Activated CD4-positive, alpha-beta T cell treated with anti-CD3 and anti-CD28 coated beads, Interleukin-2, amount 50 U/mL, for 48 hours (primary cell): Measurements from ENCODE around the gene RAD51B.

Experiments
- DNase-seq, 2 experiments: peaks; one replicate each; pipeline ENCODE4 v3.0.0-alpha.2; 2020

Gene RAD51B

DNA sequence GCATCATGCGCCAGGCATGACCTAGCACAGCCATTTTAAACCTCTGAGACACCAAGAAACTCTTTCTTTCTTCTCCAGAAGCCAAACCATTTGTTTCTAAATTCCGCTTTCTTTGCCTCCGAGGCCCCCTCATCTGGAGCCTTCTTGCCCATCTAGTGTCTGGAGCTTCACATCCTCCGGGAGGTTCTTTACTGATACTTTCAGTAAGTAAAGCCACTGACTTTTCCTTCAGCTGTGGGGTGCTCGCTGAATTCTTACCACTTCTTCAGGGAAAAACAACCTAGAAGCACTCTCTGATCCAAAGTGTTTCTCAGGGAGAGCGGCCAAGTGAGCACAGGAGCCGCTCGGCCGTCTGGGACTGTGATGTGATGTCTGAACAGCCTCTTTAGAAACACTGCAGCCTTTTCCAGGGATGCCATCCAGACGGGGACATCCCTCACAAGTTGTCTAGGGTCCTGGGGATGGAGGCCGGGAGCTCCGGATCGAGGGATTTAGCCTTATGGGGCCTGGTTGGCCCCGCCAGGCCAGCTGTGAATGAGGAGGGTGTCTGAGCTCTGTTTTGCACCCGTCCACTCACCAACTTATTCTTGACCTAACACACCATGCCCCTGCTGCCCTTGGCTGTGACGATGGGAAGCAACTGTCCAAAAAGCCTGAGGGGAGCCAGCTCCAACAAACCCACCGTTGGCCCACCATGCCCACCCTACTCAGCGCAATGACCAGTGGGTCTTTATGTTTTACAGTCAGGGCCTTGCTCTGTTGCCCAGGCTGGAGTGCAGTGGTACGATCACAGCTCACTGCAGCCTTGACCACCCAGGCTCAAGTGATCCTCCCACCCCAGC, 812.7 kb downstream of the RAD51B start:
- no peak for DNase-seq

GRCh38 chr14:68633131-68633991, 813.8 kb downstream of the RAD51B start:
- no peak for DNase-seq

GRCh38 chr14:68634332-68634731, 814.8 kb downstream of the RAD51B start:
- no peak for DNase-seq

DNA sequence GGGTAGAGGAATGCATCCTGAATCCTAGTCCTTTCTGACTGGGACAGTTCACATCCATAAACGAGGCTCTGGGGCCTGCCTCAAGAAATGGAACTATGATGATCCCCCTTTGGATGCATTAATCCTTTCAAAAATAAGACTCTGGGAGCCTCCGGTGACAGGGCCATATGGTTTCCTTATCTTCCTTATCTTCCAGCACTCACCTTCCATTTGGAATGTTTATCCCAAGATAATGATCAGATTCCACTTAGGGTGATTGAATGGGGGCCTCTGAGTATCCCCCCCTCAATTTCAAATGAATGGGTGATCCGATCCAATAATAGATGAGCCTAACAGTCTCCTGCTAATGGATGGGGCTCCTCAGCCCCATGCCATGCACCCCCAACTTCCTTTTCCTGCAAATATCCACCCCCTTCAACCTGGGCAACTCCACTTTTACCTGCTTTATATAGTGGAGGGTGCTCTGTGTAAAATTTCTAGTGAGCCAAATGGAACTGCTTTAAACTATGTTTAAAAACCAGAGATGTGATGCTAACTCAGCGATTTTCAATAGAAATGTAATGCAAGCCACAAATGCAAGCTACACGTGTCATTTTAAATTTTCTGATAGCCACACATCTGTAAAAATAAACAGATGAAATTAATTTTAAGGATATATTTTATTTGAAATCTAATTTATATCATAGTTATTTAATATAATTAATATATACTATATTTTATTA, 815.5 kb downstream of the RAD51B start:
- no peak for DNase-seq

- no peak for DNase-seq
Observed at GRCh38 chr14:68636597-68636996, 817.0 kb downstream of the RAD51B start.

GRCh38 chr14:68637106-68638021, 817.8 kb downstream of the RAD51B start:
- DNase-seq: no peak

- no peak for DNase-seq
Observed at GRCh38 chr14:68638141-68638999, 818.8 kb downstream of the RAD51B start.

- no peak for DNase-seq
Observed at GRCh38 chr14:68639000-68639757, 819.6 kb downstream of the RAD51B start.

GRCh38 chr14:68639758-68640574, 820.4 kb downstream of the RAD51B start:
- no peak for DNase-seq

GRCh38 chr14:68643673-68644072, 824.1 kb downstream of the RAD51B start:
- DNase-seq: no peak

DNA sequence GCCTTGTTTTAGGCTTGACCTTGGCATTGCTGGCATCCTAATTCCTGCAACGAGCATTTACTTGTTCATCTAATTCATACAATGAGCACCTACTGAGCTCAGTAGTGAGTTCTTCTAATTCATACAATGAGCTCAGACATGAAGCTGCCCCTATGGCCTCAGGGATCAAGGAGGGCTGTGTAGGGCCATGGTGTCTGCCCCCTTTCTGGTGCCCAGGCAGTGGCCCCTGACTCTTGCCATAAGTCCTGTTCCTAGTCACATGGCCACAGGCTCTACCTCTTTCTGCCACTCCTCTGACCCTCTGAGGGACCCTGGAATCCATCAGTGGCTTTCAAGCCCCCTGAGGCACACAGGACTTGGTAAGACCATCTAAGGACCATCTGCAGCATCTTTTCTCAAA, 824.5 kb downstream of the RAD51B start:
- no peak for DNase-seq

DNA sequence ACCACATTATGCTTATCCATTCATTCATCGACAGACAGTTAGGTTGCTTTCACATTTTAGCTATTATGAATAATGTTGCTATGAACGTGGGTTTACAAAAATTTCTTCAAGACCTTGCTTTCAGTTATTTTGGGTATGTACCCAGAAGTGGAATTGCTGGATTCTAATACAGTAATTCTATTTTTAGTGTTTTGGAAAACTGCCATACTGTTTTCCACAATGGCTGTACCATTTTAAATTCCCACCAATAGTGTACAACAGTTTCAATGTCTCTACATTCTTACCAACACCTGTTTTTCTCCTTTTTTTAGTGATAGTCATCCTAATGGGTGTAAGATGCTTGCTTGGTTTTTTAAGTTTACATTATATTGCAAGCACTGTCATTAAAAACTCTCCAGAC, 825.8 kb downstream of the RAD51B start:
- DNase-seq: no peak

DNA sequence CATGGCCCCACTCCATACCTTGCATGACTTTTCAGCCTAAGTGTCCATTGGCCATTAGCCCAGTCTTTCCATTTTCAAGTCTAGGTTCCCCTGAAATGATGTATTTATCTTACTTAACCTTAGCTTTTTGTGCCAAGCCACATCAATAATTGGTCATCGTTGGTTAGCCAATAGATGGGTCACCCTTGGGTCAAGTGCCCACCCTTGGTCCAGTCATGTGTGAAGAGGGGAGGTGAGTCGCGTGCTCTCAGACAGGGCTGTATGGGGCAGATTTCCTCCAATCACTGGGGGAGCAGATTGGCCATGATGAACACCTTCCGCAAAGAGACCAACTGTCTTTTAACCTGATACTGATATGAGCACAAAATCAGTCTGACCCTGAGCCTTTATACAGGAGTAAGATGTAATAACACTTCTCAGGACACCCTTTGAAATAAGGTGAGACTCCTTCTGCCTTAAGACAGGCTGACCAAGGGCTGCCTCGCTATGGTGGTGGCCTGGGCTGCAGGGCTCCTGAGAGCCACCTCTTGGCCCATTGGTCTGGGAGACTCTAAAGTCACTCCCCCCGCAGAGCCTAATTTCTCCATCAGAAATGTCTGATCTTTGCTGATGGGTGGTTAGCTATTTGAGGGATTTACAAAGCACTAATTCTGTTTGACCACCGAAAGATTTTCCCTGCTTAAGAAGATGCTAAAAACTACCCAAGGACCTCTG, 830.1 kb downstream of the RAD51B start:
- no peak for DNase-seq

GRCh38 chr14:68650404-68650994, 830.9 kb downstream of the RAD51B start:
- no peak for DNase-seq

GRCh38 chr14:68651075-68651474, 831.5 kb downstream of the RAD51B start:
- DNase-seq: no peak

- no peak for DNase-seq
Observed at GRCh38 chr14:68651652-68652432, 832.3 kb downstream of the RAD51B start.

DNA sequence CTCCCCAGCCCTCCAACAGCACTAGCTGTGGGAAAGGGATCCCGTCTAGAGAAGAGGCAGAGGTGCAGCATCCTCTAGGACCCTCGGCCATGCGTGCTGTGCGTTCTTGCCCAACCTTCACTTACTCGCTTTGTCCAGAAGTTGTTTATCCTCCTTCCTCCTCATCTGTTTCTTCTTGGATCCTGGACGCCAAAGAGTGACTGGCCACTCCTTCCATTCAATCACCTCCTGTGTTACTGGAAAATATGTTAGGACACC, 832.8 kb downstream of the RAD51B start:
- no peak for DNase-seq

DNA sequence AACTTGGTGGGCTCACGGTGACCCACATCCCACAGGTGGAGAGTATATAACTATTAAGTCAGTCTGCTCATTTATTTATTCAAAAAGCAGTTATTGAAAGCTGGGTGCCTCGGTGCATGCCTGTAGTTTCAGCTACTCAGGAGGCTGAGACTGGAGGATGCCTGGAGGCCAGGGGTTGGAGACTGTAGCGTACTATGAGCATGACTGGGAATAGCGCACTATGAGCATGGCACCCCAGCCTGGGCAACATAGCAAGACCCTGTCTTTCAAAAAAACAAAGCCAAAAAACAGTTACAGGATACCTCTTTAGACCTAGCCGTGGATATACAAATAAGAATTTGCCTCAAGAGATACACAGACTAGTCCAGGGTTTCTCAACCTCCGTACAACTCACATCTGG, 833.5 kb downstream of the RAD51B start:
- DNase-seq: no peak
